ENCODE data around the gene C1orf21. TPM values are rescaled to one million over a fixed set of nuclear protein-coding genes. Genes with fewer than 3 reads are reported as not detected.

C1orf21 gene
- total RNA-seq, 2 donors from 2014 or later: 8.3 to 10.2 TPM

DNA sequence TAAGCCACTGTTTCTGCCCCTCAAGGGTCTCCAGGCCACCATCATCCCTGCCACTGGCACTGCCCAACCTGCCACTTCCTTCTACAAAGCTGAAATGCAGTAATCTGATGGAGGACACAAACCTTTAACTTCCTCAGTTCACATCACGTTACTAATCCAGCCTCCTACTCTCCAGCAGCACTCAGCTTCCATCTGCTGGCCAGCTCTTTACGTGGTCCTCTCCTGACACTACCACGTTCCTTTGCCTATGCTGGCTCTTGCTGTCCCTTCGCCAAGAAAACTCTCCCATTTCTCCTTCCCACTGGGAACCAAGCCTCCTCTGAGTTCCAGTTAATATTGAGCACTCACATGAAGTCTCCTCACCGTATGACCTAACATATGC lies 243.8 kb downstream of the C1orf21 start:
- DNase-seq: no peak
- Histone ChIP-seq H3K4me1 (peaks cover 12% of the 10 kb centered on the region), H3K4me3 (no peak overlapping the region), H3K27ac (peak overlapping the region in 1 of 4 donors; percentile 32), H3K27me3 (no peaks in the 10 kb centered on the region), H3K9me3 (no peaks in the 10 kb centered on the region), H3K36me3 (replicated peaks in 1 of 2; ENCODE audit: insufficient read depth in 1 of 2, low read depth in 2 of 2) (no peaks in the 10 kb centered on the region)
- WGBS, 2 donors: 78 to 84% methylated on average over 5 of the region's 5 CpGs
- intact Hi-C loops (cut with DNase I): no loop called here
- TF ChIP-seq POLR2A (IDR thresholded peaks at IDR 0.05): no peak
- TF ChIP-seq, protein P1, sequence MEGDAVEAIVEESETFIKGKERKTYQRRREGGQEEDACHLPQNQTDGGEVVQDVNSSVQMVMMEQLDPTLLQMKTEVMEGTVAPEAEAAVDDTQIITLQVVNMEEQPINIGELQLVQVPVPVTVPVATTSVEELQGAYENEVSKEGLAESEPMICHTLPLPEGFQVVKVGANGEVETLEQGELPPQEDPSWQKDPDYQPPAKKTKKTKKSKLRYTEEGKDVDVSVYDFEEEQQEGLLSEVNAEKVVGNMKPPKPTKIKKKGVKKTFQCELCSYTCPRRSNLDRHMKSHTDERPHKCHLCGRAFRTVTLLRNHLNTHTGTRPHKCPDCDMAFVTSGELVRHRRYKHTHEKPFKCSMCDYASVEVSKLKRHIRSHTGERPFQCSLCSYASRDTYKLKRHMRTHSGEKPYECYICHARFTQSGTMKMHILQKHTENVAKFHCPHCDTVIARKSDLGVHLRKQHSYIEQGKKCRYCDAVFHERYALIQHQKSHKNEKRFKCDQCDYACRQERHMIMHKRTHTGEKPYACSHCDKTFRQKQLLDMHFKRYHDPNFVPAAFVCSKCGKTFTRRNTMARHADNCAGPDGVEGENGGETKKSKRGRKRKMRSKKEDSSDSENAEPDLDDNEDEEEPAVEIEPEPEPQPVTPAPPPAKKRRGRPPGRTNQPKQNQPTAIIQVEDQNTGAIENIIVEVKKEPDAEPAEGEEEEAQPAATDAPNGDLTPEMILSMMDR (IDR thresholded peaks at IDR 0.05): no peak
- ATAC-seq: no peak

DNA sequence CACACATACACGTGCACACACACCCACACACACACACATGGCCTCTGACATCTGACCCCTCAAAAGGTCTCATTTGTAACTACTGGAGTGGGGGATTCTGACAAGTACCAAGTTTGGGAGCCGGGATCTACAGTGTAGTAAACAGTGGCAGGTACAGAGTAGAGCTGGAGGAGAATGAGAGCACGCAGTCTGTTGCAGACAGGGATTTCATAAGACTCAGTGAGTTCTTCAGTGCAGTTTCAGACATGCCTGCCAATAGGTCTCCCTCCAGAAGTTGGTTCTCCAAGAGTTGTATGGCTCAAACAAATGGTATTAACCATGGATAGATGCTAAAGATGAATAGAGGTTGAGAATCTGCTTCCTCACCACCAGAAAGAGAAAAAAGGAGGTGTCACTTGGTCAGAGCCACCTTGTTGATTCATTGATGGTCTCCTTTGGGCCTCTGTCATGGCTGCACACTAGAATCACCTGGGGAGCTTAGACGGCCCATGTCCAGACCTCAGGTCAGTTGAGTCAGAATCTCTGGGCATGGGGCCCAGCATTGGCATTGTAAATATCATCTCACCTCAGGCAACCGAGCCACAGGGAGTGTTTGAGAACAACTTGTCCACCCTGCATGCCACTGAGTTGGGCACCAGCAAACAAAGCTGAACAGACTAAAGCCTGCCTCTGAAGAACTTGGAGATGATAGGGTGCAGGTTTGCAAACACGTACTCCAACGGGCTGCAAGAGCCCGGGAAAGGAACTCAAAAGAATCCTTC lies 245.8 kb downstream of the C1orf21 start:
- TF ChIP-seq, protein P1 (IDR thresholded peaks at IDR 0.05): no peak
- no peak for TF ChIP-seq POLR2A (IDR thresholded peaks at IDR 0.05)
- intact Hi-C loops (cut with DNase I): no loop called here
- Histone ChIP-seq H3K27me3 (no peaks in the 10 kb centered on the region), H3K4me3 (no peak overlapping the region), H3K4me1 (peaks cover 12% of the 10 kb centered on the region), H3K27ac (peak overlapping the region in 1 of 4 donors; percentile 36), H3K9me3 (no peaks in the 10 kb centered on the region), H3K36me3 (replicated peaks in 1 of 2; ENCODE audit: insufficient read depth in 1 of 2, low read depth in 2 of 2) (no peaks in the 10 kb centered on the region)
- WGBS, 2 donors: 65 to 71% methylated on average over 8 of the region's 8 CpGs
- ATAC-seq (peak; percentile 74), DNase-seq (peak; percentile 58 to 77 (median 68))

DNA sequence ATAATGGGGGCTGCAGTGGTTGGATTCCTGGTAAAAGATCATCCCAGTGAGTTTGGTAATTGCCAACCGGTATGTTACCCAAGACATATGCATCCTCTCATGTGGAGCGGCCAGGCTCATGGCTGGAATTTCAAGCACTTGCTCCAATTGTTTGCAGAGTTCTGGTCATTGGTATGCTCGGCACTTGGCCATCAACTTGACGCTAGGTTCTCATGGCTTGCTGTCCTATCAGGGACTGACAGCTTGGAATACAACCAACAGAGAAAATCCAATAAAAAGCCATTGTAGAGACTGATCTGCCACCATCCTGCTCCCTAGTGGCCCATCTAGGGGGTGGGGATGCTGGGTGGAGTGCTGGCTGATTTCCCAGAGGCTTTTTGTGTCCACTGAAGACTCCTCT lies 247.0 kb downstream of the C1orf21 start:
- Histone ChIP-seq H3K4me3 (no peak overlapping the region), H3K27ac (no peak overlapping the region), H3K27me3 (no peaks in the 10 kb centered on the region), H3K4me1 (peaks cover 12% of the 10 kb centered on the region), H3K36me3 (replicated peaks in 1 of 2; ENCODE audit: insufficient read depth in 1 of 2, low read depth in 2 of 2) (no peaks in the 10 kb centered on the region), H3K9me3 (no peaks in the 10 kb centered on the region)
- TF ChIP-seq POLR2A (IDR thresholded peaks at IDR 0.05): no peak
- intact Hi-C loops (cut with DNase I): no loop called here
- WGBS, 2 donors: 50 to 54% methylated on average over 4 of the region's 4 CpGs
- no peak for ATAC-seq
- peak in 2 of 4 donors; percentile 18 to 43 for DNase-seq

DNA sequence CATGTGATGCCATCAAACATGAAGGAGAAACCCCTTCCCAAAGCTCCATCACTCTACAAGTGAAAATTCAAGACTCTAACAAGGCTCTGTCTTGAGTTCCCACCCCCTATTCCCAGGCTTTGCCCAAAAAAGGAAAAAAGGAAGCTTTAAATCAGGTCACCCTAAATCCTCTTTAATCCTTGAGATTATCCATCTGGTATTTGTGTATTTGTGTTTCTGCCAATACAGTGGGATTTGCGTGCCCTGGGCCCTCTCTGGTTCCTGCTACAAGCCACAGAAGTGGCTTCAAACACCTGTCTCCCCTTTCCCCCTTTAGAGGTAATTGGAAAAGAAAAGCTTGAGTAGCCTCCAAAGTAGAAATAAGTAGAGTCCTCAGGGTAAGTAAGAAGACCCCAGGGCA lies 247.5 kb downstream of the C1orf21 start:
- Histone ChIP-seq H3K27ac (no peak overlapping the region), H3K4me1 (peaks cover 12% of the 10 kb centered on the region), H3K9me3 (no peaks in the 10 kb centered on the region), H3K27me3 (no peaks in the 10 kb centered on the region), H3K36me3 (replicated peaks in 1 of 2; ENCODE audit: insufficient read depth in 1 of 2, low read depth in 2 of 2) (no peaks in the 10 kb centered on the region), H3K4me3 (no peak overlapping the region)
- ATAC-seq (no peak), DNase-seq (no peak)
- WGBS, 2 donors: 56 to 100% methylated on average over 1 of the region's 1 CpG
- TF ChIP-seq POLR2A (IDR thresholded peaks at IDR 0.05): no peak
- TF ChIP-seq, protein P1 (IDR thresholded peaks at IDR 0.05): no peak
- intact Hi-C loops (cut with DNase I): no loop called here

DNA sequence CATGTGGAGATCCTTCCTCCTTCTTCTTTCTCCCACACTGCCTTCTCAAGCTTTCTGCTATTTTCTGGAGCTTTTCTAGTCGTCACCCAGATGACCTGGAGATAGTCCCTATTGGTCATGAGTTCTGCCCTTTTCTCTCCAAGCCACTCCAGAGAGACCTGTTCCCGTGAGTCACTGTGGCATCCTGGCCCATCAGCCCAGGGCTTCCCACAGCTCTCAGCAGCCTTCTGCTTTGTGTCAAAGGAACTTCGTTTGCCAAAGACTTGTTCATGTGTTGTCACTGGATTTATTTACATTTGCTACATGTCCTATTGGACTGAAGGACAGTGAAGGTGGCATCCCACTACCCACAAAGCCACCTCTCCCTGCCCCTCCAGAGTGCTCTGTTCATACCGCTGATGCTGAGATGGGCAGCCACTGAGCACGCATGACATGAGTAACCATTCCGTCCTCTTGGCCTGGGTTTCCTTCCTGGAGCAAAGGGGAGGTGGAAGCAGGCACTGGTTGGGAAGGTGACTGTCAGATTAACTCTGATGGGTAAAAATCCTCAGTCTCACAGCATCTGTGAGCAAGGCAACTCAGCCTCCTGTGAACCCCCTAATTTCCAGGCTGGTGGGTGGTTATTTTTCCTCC lies 248.6 kb downstream of the C1orf21 start:
- no peaks in the 10 kb centered on the region for H3K27me3 ChIP-seq
- no peak overlapping the region for H3K27ac ChIP-seq
- ATAC-seq (no peak), DNase-seq (no peak)
- H3K36me3 ChIP-seq (replicated peaks in 1 of 2; ENCODE audit: insufficient read depth in 1 of 2, low read depth in 2 of 2): no peaks in the 10 kb centered on the region
- intact Hi-C loops (cut with DNase I): no loop called here
- no peak overlapping the region for H3K4me3 ChIP-seq
- H3K4me1 ChIP-seq: peaks cover 12% of the 10 kb centered on the region
- WGBS, 2 donors: 73 to 77% methylated on average over 6 of the region's 6 CpGs
- no peaks in the 10 kb centered on the region for H3K9me3 ChIP-seq
- TF ChIP-seq, protein P1 (IDR thresholded peaks at IDR 0.05): no peak
- TF ChIP-seq POLR2A (IDR thresholded peaks at IDR 0.05): no peak

All from body of pancreas (tissue), 4 donors.